Measurements from ENCODE around the gene TFEC. TPM values are rescaled to one million over a fixed set of nuclear protein-coding genes. Genes with fewer than 3 reads are reported as not detected.
"Not testable (repeated sequence)": the region's sequence is repeated elsewhere in the genome, so short reads cannot be mapped to it uniquely, and the experiment has no call there.

Gene TFEC
- polyA plus RNA-seq, 1 donor from 2014 or later = not detected

DNA sequence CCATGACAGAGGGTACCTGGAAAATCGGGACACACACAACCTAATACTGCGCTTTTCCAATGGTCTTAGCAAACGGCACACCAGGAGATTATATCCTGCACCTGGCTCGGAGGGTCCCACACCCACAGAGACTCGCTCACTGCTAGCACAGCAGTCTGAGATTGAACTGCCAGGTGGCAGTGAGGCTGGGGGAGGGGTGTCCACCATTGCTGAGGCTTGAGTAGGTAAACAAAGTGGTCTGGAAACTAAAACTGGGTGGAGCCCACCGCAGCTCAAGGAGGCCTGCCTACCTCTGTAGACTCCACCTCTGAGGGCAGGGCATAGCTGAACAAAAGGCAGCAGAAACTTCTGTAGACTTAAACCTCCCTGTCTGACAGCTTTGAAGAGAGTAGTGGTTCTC lies 16.7 kb upstream of the TFEC start:
- not testable (repeated sequence) for H3K27ac ChIP-seq (ENCODE audit: low read length); H3K9me2 ChIP-seq (ENCODE audit: insufficient read depth, low read length); H3K36me3 ChIP-seq (ENCODE audit: insufficient read depth, low read length); H3K79me2 ChIP-seq (replicated peaks; ENCODE audit: insufficient read depth, low read length); H3K27me3 ChIP-seq (ENCODE audit: insufficient read depth, low read depth, low read length); H3F3A ChIP-seq (ENCODE audit: insufficient read depth, low read length, poor library complexity, severe bottlenecking); H4K20me1 ChIP-seq (ENCODE audit: insufficient read depth); H3K4me2 ChIP-seq (ENCODE audit: low read length); H2AFZ ChIP-seq (ENCODE audit: low read depth, low read length); H3K9ac ChIP-seq (ENCODE audit: low read length); H3K9me3 ChIP-seq (ENCODE audit: low read length); H3K4me3 ChIP-seq (ENCODE audit: low read length)

DNA sequence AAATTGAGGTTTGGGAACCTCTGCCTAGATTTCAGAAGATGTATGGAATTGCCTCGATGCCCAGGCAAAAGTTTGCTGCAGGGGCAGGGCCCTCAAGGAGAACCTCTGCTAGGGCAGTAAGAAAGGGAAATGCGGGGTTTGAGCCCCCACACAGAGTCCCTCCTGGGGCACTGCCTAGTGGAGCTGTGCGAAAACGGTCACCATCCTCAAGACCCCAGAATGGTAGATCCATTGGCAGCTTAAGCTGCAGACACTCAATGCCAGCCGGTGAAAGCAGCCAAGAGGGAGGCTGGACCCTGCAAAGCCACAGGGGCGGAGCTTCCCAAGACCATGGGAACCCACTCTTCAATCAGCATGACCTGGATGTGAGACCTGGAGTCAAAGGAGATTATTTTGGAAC lies 15.0 kb upstream of the TFEC start:
- H3K27me3 ChIP-seq (ENCODE audit: insufficient read depth, low read depth, low read length) = no peaks in the 10 kb centered on the region
- no peak overlapping the region for H3K9ac ChIP-seq (ENCODE audit: low read length)
- no peak overlapping the region for H3K4me3 ChIP-seq (ENCODE audit: low read length)
- no peaks in the 10 kb centered on the region for H3K9me3 ChIP-seq (ENCODE audit: low read length)
- H4K20me1 ChIP-seq (ENCODE audit: insufficient read depth) = no peaks in the 10 kb centered on the region
- no peak overlapping the region for H2AFZ ChIP-seq (ENCODE audit: low read depth, low read length)
- no peaks in the 10 kb centered on the region for H3K36me3 ChIP-seq (ENCODE audit: insufficient read depth, low read length)
- no peak for TF ChIP-seq MXI1 (conservative IDR thresholded peaks at IDR 0.05; ENCODE audit: poor library complexity, severe bottlenecking)
- TF ChIP-seq SMC3 (conservative IDR thresholded peaks at IDR 0.05; ENCODE audit: poor library complexity) = no peak
- TF ChIP-seq, protein P1, sequence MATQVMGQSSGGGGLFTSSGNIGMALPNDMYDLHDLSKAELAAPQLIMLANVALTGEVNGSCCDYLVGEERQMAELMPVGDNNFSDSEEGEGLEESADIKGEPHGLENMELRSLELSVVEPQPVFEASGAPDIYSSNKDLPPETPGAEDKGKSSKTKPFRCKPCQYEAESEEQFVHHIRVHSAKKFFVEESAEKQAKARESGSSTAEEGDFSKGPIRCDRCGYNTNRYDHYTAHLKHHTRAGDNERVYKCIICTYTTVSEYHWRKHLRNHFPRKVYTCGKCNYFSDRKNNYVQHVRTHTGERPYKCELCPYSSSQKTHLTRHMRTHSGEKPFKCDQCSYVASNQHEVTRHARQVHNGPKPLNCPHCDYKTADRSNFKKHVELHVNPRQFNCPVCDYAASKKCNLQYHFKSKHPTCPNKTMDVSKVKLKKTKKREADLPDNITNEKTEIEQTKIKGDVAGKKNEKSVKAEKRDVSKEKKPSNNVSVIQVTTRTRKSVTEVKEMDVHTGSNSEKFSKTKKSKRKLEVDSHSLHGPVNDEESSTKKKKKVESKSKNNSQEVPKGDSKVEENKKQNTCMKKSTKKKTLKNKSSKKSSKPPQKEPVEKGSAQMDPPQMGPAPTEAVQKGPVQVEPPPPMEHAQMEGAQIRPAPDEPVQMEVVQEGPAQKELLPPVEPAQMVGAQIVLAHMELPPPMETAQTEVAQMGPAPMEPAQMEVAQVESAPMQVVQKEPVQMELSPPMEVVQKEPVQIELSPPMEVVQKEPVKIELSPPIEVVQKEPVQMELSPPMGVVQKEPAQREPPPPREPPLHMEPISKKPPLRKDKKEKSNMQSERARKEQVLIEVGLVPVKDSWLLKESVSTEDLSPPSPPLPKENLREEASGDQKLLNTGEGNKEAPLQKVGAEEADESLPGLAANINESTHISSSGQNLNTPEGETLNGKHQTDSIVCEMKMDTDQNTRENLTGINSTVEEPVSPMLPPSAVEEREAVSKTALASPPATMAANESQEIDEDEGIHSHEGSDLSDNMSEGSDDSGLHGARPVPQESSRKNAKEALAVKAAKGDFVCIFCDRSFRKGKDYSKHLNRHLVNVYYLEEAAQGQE (IDR thresholded peaks at IDR 0.05; ENCODE audit: borderline replicate concordance) = no peak
- no peak for TF ChIP-seq EP300 (conservative IDR thresholded peaks at IDR 0.05; ENCODE audit: poor library complexity, severe bottlenecking)
- no peak for TF ChIP-seq TAF1 (IDR thresholded peaks at IDR 0.05; ENCODE audit: low read depth)
- TF ChIP-seq EZH2 (IDR thresholded peaks at IDR 0.05; ENCODE audit: borderline replicate concordance, insufficient read depth, low read length, poor library complexity, severe bottlenecking) = no peak
- no peak for TF ChIP-seq POLR2AphosphoS5 (IDR thresholded peaks at IDR 0.05)
- TF ChIP-seq, protein P2, sequence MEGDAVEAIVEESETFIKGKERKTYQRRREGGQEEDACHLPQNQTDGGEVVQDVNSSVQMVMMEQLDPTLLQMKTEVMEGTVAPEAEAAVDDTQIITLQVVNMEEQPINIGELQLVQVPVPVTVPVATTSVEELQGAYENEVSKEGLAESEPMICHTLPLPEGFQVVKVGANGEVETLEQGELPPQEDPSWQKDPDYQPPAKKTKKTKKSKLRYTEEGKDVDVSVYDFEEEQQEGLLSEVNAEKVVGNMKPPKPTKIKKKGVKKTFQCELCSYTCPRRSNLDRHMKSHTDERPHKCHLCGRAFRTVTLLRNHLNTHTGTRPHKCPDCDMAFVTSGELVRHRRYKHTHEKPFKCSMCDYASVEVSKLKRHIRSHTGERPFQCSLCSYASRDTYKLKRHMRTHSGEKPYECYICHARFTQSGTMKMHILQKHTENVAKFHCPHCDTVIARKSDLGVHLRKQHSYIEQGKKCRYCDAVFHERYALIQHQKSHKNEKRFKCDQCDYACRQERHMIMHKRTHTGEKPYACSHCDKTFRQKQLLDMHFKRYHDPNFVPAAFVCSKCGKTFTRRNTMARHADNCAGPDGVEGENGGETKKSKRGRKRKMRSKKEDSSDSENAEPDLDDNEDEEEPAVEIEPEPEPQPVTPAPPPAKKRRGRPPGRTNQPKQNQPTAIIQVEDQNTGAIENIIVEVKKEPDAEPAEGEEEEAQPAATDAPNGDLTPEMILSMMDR (IDR thresholded peaks at IDR 0.05; ENCODE audit: poor library complexity, severe bottlenecking) = no peak
- no peak for TF ChIP-seq RAD21 (conservative IDR thresholded peaks at IDR 0.05)
- no peaks in the 10 kb centered on the region for H3F3A ChIP-seq (ENCODE audit: insufficient read depth, low read length, poor library complexity, severe bottlenecking)
- no peaks in the 10 kb centered on the region for H3K79me2 ChIP-seq (replicated peaks; ENCODE audit: insufficient read depth, low read length)
- no peaks in the 10 kb centered on the region for H3K9me2 ChIP-seq (ENCODE audit: insufficient read depth, low read length)
- no peak overlapping the region for H3K4me2 ChIP-seq (ENCODE audit: low read length)
- H3K27ac ChIP-seq (ENCODE audit: low read length) = no peak overlapping the region

DNA sequence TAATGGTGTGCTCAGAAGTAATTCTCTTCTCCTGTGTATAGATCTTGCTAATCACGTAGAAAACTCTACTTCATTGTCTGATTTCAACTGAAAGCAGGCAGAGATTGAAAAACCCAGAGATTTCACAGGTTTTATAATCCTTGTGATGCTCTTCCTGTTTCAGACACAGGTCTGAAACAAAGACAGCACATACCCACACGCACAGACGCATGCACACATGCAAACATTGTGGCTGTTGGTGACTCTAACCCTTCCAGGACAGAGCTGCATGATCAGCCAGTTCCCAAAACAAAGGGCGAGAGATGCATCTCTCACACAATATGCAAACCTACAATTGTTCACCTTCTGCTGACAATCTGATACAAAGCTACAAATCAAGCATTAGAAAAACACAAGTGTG lies 11.1 kb upstream of the TFEC start:
- Histone ChIP-seq H3K9me2 (ENCODE audit: insufficient read depth, low read length) (no peaks in the 10 kb centered on the region), H3K4me2 (ENCODE audit: low read length) (no peak overlapping the region), H3K79me2 (replicated peaks; ENCODE audit: insufficient read depth, low read length) (no peaks in the 10 kb centered on the region), H3K9me3 (ENCODE audit: low read length) (no peaks in the 10 kb centered on the region), H3F3A (ENCODE audit: insufficient read depth, low read length, poor library complexity, severe bottlenecking) (no peaks in the 10 kb centered on the region), H3K36me3 (ENCODE audit: insufficient read depth, low read length) (no peaks in the 10 kb centered on the region), H3K27ac (ENCODE audit: low read length) (no peak overlapping the region), H2AFZ (ENCODE audit: low read depth, low read length) (no peak overlapping the region), H4K20me1 (ENCODE audit: insufficient read depth) (no peaks in the 10 kb centered on the region), H3K9ac (ENCODE audit: low read length) (no peak overlapping the region), H3K27me3 (ENCODE audit: insufficient read depth, low read depth, low read length) (no peaks in the 10 kb centered on the region), H3K4me3 (ENCODE audit: low read length) (no peak overlapping the region)
- TF ChIP-seq EP300 (conservative IDR thresholded peaks at IDR 0.05; ENCODE audit: poor library complexity, severe bottlenecking) = no peak
- TF ChIP-seq MXI1 (conservative IDR thresholded peaks at IDR 0.05; ENCODE audit: poor library complexity, severe bottlenecking) = no peak
- TF ChIP-seq EZH2 (IDR thresholded peaks at IDR 0.05; ENCODE audit: borderline replicate concordance, insufficient read depth, low read length, poor library complexity, severe bottlenecking) = no peak
- TF ChIP-seq SMC3 (conservative IDR thresholded peaks at IDR 0.05; ENCODE audit: poor library complexity) = no peak
- no peak for TF ChIP-seq RAD21 (conservative IDR thresholded peaks at IDR 0.05)
- TF ChIP-seq TAF1 (IDR thresholded peaks at IDR 0.05; ENCODE audit: low read depth) = no peak
- no peak for TF ChIP-seq POLR2AphosphoS5 (IDR thresholded peaks at IDR 0.05)
- TF ChIP-seq, protein P1 (IDR thresholded peaks at IDR 0.05; ENCODE audit: borderline replicate concordance) = no peak
- TF ChIP-seq, protein P2 (IDR thresholded peaks at IDR 0.05; ENCODE audit: poor library complexity, severe bottlenecking) = no peak

Data from neural cell (in vitro differentiated cells).